IPS-NIHi11 (cell line): ENCODE data around the gene GLRA1.
"Not testable (repeated sequence)": the region's sequence is repeated elsewhere in the genome, so short reads cannot be mapped to it uniquely, and the experiment has no call there.

ENCODE experiments used
- DNase-seq: peaks from one replicate; pipeline ENCODE4 v3.0.0; 2012; ENCODE audit warnings: mixed read lengths, low spot score

GLRA1 gene

DNA sequence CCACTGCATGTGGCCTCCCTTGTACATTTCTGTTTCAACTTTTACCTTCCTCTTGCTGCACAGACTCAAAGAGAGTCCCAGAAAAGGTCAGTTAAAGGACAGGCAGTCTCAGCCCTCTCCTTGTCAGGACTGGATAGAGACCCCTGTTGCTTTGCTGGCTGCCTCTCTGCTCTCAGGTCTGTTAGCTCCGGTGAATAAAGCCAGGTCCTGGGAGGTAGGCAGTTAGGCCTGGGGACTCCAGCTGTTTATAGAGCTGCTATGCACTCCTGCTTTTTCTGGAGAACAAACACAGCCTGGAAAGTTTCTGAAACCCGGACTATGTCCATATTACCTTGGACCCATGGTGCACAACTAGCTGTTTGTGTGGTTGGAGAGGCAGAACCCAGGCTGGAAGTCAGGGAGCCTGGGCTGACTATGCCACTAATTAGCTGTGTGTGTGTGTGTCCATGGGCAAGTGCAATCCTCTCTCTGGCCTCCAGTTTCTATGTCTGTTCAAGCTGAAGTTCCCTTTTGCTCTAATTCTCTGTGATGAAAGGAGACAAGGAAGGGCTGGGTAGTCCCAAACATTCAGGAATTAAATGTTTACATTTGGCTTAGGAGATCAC is 42.9 kb downstream of the GLRA1 start:
- DNase-seq: peak; percentile 53

DNA sequence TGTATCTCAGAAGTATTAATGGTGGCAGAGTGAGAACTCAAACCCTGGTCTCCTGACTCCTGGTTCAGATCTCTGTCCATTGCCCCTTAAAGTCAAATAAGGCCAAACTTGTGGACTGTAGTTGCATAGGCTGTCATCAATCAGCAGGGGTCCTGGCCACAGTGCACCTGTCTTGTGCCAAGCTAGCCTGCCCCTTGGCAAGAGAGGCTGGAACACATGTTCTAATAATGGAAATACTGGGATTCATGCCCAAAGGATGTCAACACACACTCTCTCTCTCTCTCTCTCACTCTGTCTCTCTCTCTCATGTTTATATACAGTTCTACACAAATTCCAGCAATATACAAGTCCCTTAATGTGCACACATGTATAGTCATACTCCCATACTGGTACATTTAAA is 44.3 kb downstream of the GLRA1 start:
- DNase-seq: no peak

DNA sequence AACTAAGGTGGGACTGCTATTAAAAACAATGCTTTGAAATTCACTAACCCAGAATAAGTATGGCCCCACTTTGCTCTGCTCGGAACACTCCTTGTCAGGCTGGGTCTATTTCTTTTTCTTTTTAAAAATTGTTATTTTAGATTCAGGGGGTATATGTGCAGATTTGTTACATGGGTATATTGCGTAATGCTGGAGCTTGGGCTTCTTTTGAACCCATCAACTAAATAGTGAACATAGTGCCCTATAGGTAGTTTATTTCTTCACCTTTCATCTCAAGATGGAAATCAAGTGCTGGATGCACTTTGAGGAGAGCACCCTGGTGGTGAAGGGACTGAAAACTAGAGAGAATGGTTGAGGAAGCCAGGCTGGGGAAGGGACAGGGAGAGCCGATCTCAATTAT is 51.0 kb downstream of the GLRA1 start:
- DNase-seq: no peak

DNA sequence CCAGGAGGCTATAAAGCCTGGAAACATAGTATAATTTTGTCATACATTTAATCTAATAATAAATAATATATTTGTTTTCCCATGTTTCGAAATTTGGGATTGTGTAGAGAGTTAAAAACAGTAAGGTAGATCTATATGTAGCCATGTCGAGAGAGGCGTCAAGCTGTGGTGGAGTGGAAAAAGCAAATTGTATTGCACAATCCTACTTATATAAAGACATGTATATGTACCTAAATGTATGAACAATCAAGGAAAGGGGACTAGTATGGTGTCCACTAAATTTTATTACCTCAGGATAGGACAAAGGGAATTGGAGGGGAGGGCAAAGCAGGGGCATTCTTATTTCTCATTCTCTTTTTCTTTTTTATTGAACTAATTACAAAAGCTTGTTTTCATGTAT is 52.0 kb downstream of the GLRA1 start:
- no peak for DNase-seq

DNA sequence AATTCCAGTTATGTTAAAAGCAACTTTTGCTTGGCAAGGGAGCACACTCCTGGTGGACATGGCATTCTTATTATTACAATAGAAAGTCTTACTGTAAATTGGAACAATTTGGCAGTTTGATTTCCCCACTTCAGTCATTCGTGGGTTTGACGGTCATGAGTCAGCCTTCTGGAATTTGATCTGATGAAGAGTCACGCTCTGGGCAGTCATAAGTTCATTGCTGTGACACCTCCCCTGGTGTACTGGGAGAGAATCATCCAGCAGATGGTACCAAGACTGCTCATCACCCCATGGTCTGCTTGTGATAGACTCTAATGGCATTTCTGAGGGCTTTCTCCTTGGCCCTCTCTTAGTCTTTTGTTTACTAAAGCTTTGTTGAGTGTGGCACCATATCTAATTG is 53.8 kb downstream of the GLRA1 start:
- DNase-seq: no peak

DNA sequence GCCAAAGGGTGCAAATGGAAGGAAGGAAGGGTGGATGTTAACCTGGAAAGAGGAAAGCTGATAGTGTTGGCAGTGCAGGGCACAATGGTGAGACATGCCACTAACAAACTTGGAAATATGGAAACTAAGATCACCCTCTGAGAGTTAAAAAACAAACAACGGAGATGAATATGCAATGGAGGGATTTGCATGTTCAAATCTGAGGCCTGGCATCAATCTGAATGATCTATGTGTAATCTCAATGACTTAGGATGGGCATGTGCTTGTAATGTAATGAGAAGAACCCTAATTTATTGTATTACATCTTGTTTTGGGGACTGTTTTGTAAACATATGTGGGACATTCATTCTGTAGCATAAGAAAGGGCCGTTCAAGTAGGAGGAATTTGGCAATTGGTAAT is 54.4 kb downstream of the GLRA1 start:
- DNase-seq: no peak

DNA sequence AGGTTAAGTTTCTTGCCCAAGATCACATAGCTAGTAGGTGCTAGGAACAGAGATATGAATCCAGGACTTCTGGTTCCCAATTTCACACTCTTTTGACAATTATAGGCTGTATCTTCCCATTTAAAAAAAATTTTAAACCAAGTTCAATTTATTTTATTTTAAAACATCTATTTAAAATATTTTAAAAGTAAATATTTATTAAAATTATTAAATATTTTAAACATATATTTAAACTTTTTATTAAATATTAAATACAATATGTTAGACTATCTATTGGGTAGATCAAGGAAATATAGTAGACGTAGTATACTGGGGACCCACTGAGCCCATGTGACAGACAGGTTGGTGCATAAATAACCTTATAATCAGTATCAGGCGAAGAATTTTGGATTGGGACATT is 54.8 kb downstream of the GLRA1 start:
- DNase-seq: no peak

DNA sequence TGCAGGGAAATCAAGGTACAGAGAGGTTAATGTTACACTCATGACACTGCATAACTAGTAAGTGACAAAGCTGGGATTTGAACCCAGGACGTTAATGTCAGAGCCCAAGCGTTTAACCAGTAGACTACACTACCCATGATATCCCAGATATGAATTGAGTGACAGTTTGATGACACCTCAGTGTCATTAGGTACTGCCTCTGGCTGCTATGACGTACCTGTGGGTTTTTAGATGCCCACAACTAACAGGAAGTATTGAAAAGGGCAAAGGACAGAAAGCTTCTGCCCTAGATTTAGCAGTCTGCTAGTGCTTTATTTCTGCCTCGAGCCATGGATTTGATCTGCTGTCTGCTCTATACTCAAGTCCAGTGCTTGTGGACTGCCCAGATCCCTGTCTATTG is 56.2 kb downstream of the GLRA1 start:
- no peak for DNase-seq

DNA sequence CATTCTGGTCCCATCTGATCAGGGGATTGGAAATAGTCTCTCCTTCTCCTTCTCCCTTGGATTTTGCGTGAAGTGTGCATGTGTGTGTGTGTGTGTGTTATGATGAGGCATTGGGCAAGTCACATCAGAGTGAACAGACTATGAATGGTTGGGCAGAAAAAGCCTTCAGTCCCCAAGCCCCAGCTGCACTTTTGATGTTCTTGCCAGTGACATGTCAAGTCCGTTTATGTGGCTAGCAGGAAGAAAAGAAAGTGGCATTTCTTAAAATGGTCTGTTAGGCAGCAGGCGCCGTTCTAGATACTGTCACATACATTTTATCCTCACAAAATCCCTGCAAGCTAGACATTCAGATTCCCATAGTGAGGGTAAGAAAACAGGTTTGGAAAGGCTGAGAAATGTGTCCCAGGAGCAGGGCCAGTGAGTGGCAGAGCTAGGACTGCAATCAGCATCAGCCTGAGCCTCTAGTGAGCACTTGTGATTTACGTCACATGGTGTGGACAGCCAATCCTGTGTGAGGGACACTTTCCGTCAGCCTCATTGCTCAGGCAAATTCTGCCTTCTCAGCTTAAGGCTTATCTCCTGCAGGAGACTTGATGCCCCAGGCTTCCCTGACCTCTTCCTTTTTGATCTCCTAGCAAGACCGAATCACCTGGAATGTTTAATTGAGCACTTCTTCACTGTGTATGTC is 60.4 kb downstream of the GLRA1 start:
- DNase-seq: no peak

DNA sequence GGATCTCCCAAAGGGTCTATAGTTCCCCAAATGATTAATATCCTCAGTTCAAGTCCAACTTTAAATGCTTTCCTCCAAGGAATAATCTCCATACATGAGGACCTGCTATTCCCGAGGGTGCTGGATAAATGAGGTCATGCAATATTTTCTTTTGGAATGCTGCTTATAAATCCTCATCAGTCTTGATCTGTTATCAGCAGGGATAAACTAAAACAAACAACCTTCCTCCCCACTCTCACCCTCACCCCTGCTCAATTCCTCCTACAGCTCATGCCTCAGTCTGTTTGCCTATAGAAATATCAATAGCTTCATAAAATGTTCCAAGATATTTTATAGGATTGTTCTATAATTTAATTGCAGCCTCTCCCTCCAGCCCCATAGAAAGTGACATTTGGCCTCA is 61.1 kb downstream of the GLRA1 start:
- DNase-seq: no peak

DNA sequence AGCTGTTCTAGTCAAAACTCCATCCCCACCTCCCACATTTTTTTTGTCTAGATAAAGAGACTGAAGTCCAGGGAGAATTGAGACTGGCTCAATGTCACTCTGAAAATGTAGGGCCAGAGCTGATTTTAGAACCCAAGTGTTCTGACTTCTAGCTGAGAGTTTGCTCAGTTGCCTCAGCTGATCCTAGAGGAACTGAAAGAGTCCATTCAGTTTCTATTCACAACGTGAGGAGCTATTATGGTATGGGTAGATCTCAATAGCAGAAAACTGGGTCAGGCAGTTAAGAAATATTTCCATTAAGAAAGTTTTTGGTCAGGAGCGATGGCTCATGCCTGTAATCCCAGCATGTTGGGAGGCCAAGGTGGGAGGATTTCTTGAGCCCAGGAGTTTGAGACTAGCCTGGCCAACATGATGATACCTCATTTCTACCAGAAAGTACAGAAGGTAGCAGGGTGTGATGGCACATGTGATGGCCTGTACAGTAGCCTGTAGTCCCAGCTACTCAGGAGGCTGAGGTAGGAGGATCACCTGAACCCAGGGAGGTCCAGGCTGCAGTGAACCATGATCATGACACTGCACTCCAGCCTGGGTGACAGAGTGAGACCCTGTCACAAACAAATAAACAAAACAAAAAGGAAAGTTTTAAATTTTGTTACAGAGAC is 61.7 kb downstream of the GLRA1 start:
- DNase-seq: no peak

DNA sequence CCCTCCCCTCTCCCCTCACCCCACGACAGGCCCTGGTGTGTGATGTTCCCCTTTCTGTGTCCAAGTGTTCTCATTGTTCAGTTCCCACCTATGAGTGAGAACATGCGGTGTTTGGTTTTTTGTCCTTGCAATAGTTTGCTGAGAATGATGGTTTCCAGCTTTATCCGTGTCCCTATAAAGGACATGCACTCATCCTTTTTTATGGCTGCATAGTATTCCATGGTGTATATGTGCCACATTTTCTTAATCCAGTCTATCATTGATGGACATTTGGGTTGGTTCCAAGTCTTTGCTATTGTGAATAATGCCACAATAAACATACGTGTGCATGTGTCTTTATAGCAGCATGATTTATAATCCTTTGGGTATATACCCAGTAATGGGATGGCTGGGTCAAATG is 63.8 kb downstream of the GLRA1 start:
- DNase-seq: not testable (repeated sequence)

DNA sequence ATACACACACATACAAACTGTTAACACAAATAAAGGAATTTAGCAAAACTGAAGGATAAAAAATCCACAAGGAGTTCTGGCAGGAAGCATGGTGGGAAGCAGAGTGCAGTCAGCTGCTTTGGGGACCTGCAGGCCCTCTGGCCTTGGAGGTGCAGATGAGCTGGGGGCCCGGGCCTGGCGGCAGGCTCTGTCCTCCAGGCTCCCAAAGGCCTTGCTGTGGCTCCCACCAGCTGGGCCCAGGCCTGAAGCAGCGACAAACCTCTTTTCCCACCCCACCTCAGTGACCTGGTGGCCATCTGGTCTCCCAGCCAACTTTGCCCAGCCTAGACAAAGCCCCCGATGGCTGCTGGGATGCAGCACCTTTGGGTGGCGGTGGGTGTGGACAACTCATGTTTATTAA is 67.8 kb downstream of the GLRA1 start:
- DNase-seq: no peak

DNA sequence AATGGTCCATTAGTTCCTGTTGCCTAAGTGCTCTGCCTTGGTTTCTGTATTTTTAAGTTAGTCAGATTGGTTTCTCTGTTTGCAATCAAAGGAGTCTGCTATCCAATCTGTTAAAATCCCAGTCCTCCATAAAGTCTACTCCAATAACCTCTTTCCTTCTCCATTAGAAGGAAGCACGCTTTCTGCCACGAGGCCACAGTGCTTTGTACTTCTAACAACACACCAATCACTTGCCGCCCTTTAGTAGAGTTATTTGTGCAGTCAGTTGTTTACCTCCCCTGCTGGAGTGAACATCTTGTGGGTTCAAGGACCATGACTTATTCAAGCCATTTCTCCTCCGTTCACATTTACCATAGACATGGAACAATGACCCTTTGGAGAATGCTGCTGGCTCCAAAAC is 69.0 kb downstream of the GLRA1 start:
- no peak for DNase-seq

DNA sequence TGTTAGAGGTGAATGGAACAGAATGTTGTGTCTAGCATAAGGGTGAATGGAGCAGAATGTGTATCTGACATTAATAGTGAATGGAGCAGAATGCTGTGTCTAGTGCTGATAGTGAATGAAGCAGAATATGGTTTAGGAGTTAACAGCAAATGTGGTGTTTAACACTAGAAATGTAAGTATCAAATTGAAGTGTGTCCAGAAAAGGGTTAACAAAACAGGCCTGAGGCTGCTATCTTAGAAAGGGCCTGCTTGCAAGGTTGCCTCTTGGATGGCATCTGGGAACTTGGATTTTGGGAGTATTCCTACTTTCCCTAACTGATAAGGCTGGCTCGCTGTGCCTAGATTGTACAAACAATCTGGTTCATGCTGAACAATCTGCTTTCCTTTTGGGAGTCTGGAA is 76.8 kb downstream of the GLRA1 start:
- no peak for DNase-seq

DNA sequence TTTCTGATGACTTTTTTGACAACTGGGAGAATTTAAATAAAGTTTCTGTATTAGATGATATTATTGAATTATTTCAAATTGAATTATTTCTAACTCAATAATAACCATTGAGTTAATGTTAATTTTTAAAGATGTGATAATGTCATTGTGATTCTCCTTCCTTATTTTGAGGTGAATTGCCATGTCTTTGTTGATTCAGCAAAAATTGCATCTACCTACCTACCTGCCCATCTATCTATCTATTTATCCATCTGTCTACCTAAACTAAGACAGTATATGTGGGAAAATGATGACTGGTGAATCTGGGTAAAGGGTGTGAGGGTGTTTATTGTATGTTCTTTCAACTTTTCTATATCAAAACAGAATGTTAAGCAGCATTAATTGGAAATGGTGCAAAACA is 77.9 kb downstream of the GLRA1 start:
- DNase-seq: no peak

DNA sequence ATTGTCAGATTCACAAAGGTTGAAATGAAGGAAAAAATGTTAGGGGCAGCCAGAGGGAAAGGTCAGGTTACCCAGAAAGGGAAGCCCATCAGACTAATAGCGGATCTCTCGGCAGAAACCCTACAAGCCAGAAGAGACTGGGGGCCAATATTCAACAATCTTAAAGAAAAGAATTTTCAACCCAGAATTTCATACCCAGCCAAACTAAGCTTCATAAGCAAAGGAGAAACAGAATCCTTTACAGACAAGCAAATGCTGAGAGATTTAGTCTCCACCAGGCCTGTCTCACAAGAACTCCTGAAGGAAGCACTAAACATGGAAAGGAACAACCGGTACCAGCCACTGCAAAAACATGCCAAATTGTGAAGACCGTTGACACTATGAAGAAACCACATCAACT is 91.8 kb downstream of the GLRA1 start:
- not testable (repeated sequence) for DNase-seq

DNA sequence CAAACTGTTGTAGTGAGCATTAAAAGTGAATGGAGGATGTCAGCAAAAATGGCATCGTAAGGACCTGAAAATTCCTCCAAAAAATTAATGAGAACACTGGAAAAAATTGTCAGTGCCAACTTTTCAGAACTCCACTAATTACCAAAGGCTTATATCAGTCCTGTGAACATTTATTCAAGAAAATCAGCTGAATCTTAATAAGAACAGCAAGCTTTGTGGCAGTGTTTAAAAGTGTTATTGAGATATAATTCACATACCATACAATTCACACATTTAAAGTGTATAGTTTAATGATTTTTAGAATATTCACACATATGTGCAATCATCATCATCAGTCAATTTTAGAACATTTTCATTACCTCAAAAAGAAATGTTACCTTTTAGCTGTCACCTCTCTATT is 95.3 kb downstream of the GLRA1 start:
- no peak for DNase-seq

DNA sequence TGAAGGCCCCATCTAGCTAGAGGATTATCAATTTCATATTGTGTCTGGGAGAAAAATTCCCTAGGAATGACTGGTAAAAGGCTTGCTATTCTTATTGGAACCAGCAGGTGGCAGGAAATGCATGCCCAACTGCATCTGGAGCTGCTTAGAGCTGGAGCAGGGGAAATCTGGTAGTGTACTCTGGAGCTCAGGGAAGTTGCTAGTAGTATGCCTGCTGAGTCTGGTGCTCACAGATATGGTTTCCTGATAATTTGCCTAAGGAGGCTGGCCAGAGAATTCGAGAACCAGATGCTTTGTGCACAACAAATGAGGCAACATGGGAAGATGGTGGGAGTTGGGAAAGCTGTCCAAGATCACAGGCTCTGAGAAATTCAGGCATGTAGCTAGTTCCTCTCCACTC is 99.2 kb downstream of the GLRA1 start:
- DNase-seq: peak; percentile 79

DNA sequence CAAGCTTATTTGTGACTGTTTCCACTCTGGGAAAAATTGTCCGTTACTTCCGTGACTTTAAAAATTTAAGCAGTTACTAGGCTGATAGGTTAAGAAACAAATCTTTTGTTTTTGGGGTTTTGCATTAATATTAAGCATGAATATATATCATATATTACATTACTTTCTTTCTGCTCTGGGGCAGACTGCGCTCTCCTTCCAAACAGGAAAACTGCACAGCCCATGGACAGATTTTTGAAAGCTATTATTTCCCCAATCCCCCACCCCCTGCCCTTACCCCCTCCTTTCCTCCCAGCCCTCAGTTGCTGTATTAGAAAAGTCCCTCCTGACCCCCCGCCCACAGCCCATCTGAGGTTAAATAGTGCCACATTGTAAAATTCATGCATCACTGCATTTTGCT is 102.5 kb downstream of the GLRA1 start:
- DNase-seq: no peak

DNA sequence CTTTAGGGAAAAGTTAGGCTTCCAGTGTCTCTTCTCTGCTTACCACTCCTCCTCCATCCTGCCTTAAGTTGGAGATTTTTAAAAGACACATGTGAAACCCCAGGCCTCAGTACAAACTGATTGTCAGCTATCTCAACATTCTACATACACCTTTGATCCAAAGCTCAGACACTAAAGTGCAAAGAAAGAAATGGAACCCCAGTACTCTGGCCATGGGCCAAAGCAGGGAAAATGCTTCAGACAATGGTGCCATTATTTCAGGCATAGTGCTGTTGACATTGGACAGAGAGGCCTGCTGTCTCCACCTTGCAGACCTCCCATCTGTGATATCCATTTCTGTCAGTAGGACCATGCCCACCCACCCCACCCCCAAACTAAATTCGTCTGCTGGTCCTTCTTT is 103.7 kb downstream of the GLRA1 start:
- no peak for DNase-seq

DNA sequence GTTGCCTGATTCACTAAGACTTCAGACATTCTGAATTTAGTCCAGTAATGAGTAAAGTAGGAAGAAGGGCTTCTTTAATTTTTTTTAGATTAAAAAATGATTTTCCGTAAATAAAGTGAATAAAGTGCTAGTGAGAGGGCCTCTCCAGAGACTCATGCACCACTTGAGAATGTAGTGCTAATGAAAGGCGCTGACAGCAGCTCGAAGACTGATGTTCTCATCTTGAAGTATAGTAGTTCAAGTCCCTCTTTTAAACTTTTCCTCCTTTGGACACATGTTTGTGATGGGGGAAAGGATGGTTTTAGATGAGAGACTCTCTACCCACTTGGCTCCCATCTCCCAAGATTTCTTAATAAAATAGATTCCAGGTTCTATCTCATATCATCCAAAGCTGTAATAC is 104.4 kb downstream of the GLRA1 start:
- DNase-seq: no peak

DNA sequence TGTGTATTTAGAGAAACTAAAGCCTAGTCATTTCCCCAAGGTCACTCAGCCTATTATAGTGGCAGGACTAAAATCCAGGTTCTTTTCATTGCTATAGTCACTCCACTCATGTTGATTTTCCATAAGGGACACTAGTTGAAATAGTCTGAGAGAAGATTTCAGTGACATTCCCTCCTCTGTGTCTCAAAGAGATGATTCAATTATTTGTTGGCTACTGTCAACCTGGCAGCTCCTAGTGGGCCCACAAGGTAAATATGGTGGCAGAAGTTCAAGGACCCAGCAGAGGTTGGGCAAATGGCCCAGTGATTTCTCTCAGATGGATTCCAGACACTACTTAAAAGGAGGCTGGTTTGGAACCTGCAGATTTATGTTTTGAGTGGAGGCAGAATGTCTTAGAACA is 104.8 kb downstream of the GLRA1 start:
- no peak for DNase-seq

DNA sequence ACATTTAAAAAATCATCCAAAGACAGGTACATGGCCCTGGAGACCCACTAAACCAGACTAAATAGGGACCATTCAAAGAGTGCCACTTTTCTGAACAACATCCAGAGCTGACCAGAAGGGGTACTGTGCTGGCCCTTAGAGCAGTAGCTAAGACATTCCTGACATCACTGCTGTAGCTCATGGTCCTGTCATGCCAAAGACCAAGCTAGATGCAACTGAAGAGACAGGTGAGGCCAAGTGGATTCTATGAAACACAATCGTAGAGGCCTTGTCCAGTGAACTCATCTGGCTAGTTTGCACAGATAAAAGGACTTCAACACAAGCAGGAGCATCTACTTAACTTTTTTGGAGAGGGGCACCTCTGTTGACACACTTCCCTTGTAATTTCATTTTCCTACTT is 109.6 kb downstream of the GLRA1 start:
- no peak for DNase-seq
